ENCODE results near the gene PEX12.
A peak's percentile ranks its signal among the peaks of the same experiment; 100 is the strongest.
"Not testable (repeated sequence)": the region's sequence is repeated elsewhere in the genome, so short reads cannot be mapped to it uniquely, and the experiment has no call there.

The PEX12 gene

DNA sequence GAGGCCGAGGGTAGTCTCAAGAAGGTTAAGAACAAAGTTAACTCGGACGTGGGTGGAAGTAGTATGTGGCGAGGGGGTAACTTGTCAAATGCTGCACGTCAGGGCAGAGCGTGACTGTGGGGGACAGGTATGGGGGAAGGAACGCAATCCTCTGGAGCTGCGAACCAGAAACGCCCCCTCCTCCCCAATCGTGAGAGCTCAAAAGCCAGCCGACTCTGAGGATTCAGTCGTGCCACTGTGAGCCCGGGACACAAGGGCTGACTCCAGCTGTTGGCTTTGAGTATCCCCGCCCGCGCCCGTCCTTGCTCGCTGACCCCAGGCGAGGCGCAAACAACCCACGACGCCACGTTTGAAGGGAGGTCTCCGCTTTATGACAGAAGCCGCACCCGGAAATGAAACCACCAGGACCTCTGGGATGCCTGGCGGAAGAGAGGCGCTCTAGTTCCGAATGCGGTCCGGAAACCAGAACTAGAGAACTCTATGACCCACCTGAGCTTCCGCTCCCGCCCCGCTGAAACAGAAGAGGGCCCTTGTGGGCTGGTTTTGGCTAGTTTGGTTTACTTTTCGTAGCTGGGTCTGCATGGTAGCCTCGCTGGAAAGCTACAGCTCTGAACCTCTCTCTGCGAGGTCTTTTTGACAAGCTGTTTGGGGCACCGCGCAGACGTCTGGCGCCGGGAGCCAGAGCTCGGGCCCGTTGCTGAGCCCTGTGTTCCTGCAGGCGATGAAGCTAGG is at the start of gene PEX12:
Gene PEX12 (minus strand): TSS at position 375 of the 732 bp plus-strand sequence. CDS start 550 bp downstream, outside the sequence.
- DNase-seq (ENCODE audit: low read depth) = peak; percentile 71

DNA sequence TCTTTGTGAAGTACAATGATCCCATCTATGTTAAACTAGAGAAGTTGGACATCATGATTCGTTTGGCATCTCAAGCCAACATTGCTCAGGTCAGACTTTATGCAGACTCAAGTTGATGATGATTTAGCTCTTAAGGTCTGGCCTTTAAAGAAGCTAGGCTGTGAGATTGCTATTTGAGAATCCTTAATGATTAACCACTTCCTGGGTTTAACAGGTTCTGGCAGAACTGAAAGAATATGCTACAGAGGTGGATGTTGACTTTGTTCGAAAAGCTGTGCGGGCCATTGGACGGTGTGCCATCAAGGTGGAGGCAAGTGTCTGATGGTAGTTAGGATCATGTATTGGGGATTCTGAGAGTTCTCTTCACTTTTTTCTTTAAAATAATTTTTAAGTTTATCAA is 49.0 kb upstream of the PEX12 start:
- no peak for DNase-seq (ENCODE audit: low read depth)

- DNase-seq (ENCODE audit: low read depth) = no peak
These were observed 43.4 kb upstream of the PEX12 start for GRCh38 chr17:35621768-35622167.

GRCh38 chr17:35618628-35619027 is 40.3 kb upstream of the PEX12 start:
- no peak for DNase-seq (ENCODE audit: low read depth)

DNA sequence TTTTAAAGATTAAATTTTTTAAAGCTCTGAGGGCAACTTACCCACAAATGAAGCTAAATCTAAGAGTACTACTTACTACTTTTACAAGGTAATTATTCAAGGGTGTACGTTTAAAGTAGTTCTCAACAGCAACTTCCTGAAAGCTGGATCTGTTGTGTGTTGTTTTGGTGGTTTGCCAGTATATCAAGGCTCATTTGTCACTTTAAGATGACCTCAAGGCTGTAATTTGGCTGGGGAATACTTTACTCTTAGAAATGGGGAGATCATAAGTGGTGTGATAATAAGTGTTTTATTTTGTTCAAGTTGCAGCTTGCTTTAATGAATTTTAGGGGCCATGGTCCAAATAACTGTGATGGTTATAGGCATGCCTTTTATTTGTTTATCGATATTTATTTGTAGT is 39.1 kb upstream of the PEX12 start:
- no peak for DNase-seq (ENCODE audit: low read depth)

GRCh38 chr17:35616536-35616935 is 38.2 kb upstream of the PEX12 start:
- no peak for DNase-seq (ENCODE audit: low read depth)

GRCh38 chr17:35614810-35615209 is 36.4 kb upstream of the PEX12 start:
- no peak for DNase-seq (ENCODE audit: low read depth)

GRCh38 chr17:35612924-35613521 is 34.7 kb upstream of the PEX12 start:
- DNase-seq (ENCODE audit: low read depth) = no peak

GRCh38 chr17:35610746-35611145 is 32.4 kb upstream of the PEX12 start:
- DNase-seq (ENCODE audit: low read depth) = not testable (repeated sequence)

DNA sequence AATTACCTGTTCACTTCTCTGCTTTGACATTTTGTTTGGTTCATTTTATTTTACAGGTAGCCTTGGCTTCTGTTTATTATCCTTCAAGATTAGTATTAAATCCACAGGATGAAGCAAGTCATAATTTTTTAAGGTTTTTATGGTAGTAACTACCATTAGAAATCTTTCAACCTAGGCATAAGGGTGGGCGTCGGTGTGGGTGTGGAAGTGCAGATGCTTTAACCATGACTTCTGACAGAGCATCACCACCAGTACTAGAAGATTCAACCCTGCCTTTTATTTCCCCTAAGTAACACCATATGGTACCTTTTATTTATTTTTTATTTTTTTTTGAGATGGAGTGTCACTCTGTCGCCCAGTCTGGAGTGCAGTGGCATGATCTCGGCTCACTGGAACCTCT is 31.5 kb upstream of the PEX12 start:
- no peak for DNase-seq (ENCODE audit: low read depth)

- no peak for DNase-seq (ENCODE audit: low read depth)
These were observed 29.0 kb upstream of the PEX12 start for GRCh38 chr17:35607239-35607847.

DNA sequence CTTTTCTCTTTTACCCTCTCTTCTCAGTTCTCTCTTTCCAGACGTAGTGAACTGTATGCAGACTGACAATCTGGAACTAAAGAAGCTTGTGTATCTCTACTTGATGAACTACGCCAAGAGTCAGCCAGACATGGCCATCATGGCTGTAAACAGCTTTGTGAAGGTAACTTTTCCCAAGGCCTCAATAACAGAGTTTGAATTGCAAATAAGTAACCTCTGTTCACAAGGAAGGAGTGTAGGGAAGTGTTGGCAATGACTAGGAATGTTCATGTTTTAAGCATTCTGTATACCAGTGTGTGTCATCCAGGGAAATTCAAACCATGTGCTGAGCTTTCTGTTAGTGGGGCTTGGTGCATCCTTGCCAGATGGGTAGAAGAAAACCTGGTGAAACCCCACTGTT is 27.3 kb upstream of the PEX12 start:
- no peak for DNase-seq (ENCODE audit: low read depth)

GRCh38 chr17:35603674-35604073 is 25.3 kb upstream of the PEX12 start:
- no peak for DNase-seq (ENCODE audit: low read depth)

DNA sequence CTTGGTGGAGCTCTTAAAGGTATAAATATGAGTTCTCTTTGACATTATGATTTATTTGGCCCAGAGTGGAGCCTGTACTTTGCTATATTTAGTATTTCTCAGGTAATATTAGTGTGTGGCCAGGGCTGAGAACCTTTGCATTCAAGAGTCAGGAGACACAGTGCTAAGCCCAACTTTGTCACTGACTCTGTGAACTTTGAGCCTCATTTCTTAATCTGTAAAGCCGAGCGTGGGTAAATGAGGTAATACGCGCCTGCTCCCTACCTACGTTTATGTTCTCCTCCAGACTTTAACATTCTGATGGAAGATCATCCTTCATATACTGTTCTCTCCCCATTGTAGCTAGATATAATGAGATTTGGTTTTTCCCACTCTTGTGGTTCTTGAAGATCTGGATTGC is 19.2 kb upstream of the PEX12 start:
- DNase-seq (ENCODE audit: low read depth) = no peak

GRCh38 chr17:35596530-35597233 is 18.3 kb upstream of the PEX12 start:
- DNase-seq (ENCODE audit: low read depth) = no peak

DNA sequence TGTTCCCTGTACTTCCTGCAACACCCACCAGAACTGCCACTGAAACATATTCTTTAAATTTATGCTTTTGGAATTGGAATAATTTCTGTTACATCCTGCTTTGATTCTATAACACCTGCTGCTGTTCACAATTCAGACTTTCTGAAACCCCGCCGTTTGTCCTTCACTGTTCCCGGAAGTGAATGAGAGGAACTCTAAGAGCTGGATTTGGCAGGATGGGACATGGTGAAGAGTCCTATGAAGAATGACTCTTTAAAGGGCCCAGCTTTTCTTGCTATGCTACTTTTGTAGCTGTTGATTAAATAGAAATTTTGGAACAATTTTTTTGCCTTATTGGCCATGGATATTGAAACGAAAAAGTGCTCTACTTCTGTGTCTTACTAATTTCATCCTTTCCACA is 17.7 kb upstream of the PEX12 start:
- DNase-seq (ENCODE audit: low read depth) = no peak

DNA sequence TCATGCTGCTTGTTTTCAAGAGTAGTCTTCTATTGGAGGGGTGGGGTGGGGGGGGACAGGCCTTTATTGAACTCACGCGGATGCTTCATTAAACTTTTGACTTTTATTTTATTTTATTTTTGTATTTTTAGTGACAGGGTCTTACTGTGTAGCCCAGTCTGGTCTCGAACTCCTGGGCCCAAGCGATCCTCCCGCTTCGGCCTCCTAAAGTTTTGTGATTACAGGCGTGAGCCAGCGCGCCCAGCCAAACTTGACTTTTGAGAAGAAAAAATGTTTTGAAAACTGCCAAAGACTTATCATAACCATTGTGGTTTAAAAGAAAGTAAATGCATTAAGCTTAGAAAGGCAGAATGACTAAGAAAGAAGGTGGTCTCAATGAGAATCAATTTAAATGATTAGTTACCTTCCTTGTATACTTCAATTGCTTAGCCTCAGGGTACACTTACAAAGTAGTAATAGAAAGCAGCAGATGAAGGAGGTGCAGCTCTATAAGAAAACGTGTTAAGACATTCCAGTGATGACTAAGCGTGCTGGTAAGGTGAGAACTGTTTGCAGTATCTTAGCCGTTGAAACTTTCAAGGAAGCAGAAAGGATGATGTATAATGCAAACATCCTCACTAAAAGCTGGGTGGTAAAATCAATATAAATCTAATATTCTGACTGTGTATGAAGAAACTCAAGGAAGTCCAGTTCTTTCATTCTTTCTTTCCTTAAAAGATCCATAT is 10.0 kb upstream of the PEX12 start:
- no peak for DNase-seq (ENCODE audit: low read depth)

DNA sequence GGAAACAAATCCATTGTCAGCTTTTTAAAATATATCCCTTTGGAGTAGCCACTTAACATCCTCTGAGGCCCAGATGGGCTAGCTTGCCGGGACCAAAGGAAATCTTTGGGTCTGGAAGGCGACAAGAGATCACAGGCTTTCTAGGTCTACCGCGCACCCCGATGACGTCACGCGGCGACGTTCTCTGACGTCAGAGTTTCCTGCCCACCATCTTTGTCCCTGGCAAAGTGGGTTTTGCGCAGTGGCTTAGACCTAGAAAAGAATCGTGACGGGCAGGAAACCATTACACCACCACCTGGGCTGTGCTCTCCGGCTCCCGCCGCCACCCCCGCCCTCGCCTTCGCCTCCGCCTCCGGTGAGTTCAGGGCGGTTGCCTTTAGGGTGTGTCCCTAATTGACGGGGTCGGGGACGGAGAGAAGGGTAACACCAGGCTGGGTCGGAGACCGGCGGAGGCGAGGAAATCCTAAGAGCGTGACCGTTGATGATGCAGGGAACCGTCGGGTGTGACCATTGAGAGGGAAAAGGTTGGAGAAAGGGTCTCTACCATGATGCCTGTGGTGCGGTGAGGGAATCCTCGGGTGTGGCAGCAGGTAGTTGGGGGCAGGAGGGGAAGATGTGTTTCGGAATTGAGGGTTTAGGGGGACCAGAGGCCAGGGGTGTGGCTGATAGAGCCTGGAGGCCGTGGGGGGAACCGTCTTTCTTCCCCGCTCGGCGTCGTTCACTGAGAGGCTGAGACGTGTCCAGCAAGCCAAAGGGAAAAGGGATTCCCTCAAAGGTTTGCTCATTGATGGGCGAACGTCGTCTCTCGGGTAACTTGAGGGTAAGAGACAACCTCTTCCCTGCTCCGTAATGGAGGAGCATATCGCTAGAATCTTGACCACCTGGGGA is 8.9 kb upstream of the PEX12 start, which contains the start of gene AP2B1:
Gene AP2B1 (plus strand): TSS at position 249 of the 888 bp plus-strand sequence. CDS start 6,709 bp downstream, outside the sequence.
- DNase-seq (ENCODE audit: low read depth) = peak; percentile 99

DNA sequence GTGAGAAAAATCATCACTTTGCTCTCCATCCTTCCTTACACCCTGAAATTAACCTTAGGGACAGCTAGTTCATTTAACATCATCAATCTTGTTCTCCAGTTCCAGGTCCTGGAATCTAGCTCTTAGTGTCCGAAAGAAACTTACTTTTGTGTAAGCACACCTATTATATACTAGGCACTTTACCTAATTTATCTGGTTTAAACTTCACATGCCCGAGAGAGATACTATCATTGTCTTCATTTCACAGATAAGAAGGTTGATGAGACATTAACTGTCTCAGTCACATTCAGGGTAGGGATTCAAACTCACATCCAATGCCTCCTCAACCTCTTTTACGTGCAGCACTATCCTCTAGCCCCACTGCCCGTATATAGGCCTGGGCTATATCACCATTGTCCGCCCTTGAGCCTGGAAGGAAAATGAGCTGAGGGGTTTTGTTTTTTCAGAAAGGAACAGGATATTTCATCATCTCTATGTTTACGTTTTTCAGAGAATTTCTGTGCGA is 8.2 kb upstream of the PEX12 start:
- DNase-seq (ENCODE audit: low read depth) = no peak

DNA sequence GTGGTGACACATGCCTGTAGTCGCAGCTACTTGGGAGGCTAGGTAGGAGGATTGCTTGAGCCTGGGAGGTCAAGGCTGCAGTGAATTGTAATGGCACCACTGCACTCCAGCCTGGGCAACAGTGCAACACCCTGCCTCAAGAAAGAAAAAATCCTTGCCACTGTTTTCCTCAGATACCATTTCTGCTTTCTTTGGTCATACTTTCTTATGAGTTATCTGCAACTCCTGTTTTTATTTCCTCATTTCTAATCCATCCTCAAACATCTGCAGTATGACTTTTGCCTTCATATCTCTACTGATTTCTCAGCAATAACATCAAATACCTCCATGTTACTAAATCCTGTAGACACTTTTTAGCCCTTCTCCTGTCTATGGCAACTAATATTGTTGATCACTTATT is 5.7 kb upstream of the PEX12 start:
- no peak for DNase-seq (ENCODE audit: low read depth)

GRCh38 chr17:35578929-35579432 is 610 bp upstream of the PEX12 start:
- no peak for DNase-seq (ENCODE audit: low read depth)

Data from stimulated activated CD8-positive, alpha-beta memory T cell treated with anti-CD3 and anti-CD28 coated beads, Interleukin-15, amount 100 ng/mL, for 1 hour (primary cell).